ES-I3 (cell line): ENCODE data around the gene ZC3H18.

Experiments
- H3K36me3 ChIP-seq: 2 replicates; pipeline ENCODE4 v1.6.1; 2013; ENCODE audit warnings: mild to moderate bottlenecking, low read length, control low read depth, moderate library complexity; ENCODE audit not compliant: insufficient read depth
- H3K4me1 ChIP-seq: 2 replicates; pipeline ENCODE4 v1.6.1; 2013; ENCODE audit warnings: mild to moderate bottlenecking, control low read depth, low read length; ENCODE audit not compliant: insufficient read depth
- H3K9ac ChIP-seq: 2 replicates; pipeline ENCODE4 v1.6.1; 2013; ENCODE audit warnings: low read depth, mild to moderate bottlenecking, low read length, moderate library complexity
- H3K9me3 ChIP-seq: 2 replicates; pipeline ENCODE4 v1.6.1; 2013; ENCODE audit warnings: mild to moderate bottlenecking, low read length, moderate library complexity; ENCODE audit not compliant: control insufficient read depth, insufficient read depth

The ZC3H18 gene

DNA sequence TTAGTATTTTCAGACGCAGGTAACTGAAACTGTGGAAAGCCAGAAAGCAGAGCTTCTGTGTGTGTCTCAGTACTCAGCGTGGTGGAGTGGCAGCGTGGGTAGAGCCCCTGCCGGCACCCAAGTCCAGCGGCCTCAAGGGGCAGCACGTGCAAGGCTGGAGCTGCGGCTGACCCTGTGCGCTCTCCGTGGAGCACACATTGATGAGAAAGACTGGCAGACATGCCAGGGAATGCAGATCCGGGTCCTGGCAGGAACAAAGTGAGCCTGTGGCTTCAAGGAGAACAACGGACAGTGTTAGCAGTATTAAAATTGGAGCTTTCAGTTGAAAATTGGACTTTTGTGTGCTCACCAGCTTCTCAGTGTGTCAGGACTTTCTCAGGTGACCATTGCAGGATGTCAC, 23.3 kb downstream of the ZC3H18 start:
- Histone ChIP-seq H3K9ac (no peak overlapping the region), H3K36me3 (peaks cover 10% of the 10 kb centered on the region), H3K9me3 (no peaks in the 10 kb centered on the region), H3K4me1 (no peaks in the 10 kb centered on the region)

- Histone ChIP-seq H3K4me1 (no peaks in the 10 kb centered on the region), H3K9me3 (no peaks in the 10 kb centered on the region), H3K36me3 (peaks cover 9% of the 10 kb centered on the region), H3K9ac (no peak overlapping the region)
These were observed 23.7 kb downstream of the ZC3H18 start for GRCh38 chr16:88593910-88594309.

DNA sequence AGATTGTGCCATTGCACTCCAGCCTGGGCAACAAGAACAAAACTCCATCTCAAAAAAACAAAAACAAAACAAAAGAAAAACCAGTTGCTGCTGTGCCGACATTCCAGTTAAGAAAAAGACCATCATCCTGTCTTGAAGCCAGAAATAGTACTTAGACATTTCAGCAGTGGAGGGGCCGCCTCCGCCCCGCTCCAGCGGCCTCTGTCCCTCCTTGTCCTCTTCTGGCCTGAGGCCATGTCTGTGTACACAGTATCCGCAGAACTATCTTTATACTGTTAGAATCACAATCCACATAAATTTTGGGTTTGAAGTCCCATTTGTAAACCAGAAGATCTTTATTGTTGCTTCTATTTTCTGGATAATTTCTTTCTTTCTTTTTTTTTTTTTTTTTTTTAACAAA, 24.9 kb downstream of the ZC3H18 start:
- H3K36me3 ChIP-seq: peaks cover 12% of the 10 kb centered on the region; the same call in 1 of the 2 replicates
- H3K9ac ChIP-seq: no peak overlapping the region
- H3K9me3 ChIP-seq: no peaks in the 10 kb centered on the region
- no peaks in the 10 kb centered on the region for H3K4me1 ChIP-seq

GRCh38 chr16:88595921-88596320, 25.7 kb downstream of the ZC3H18 start:
- H3K9ac ChIP-seq: no peak overlapping the region
- no peaks in the 10 kb centered on the region for H3K4me1 ChIP-seq
- H3K36me3 ChIP-seq: peaks cover 17% of the 10 kb centered on the region

DNA sequence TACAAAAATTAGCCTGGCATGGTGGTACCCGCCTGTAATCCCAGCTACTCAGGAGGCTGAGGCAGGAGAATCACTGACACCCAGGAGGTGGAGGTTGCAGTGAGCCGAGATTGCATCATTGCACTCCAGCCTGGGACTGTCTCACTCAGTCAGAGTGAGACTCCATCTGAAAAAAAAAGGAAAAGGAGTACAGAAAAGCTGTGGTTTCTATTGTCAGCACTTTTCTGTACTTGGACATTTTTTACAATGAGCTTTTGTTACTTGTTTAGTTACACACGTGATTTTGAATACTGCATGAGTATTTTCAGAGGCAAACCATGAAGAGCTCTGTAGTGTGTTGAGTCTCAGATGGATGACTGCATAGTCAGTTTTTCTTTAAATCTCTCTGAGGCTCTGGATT, 26.3 kb downstream of the ZC3H18 start:
- H3K9me3 ChIP-seq: no peaks in the 10 kb centered on the region
- H3K9ac ChIP-seq: no peak overlapping the region
- peaks cover 19% of the 10 kb centered on the region for H3K36me3 ChIP-seq
- H3K4me1 ChIP-seq: no peaks in the 10 kb centered on the region

More at GRCh38 chr16:88595921-88596320, 25.7 kb downstream of the ZC3H18 start:
- no peaks in the 10 kb centered on the region for H3K9me3 ChIP-seq

DNA sequence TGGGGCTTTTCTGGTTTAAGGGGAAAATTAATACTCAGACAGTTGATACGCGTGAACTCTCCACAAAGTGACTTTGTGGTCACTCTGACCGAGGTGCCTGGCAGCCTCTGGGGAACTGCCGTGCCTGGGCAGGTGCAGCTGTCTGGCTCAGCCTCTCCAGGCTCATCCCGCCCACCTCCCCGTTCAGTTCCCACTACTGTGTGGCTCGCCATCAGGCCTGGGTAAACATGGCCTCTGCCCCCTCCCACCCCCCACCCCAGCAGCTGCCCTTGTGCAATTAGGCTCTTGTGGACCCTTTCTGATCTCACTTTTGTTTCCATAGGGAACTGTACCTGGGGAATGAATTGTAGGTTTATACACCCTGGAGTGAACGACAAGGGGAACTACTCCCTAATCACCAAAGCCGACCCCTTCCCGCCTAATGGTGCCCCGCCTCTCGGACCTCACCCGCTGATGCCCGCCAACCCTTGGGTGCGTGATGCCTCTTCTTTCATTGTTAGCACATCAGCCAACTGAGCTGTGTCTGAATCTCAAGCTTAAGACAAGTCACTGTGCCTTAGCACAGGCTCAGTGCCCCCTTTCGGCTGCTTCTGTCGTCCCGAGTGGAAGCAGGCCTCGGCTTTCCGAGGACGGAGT, 27.8 kb downstream of the ZC3H18 start:
- H3K9ac ChIP-seq: no peak overlapping the region
- H3K9me3 ChIP-seq: no peaks in the 10 kb centered on the region
- H3K36me3 ChIP-seq: peaks cover 19% of the 10 kb centered on the region
- H3K4me1 ChIP-seq: no peaks in the 10 kb centered on the region

- H3K9me3 ChIP-seq: no peaks in the 10 kb centered on the region
- no peaks in the 10 kb centered on the region for H3K4me1 ChIP-seq
- H3K9ac ChIP-seq: no peak overlapping the region
- H3K36me3 ChIP-seq: peaks cover 19% of the 10 kb centered on the region
These were observed 29.0 kb downstream of the ZC3H18 start for GRCh38 chr16:88599092-88599733.

DNA sequence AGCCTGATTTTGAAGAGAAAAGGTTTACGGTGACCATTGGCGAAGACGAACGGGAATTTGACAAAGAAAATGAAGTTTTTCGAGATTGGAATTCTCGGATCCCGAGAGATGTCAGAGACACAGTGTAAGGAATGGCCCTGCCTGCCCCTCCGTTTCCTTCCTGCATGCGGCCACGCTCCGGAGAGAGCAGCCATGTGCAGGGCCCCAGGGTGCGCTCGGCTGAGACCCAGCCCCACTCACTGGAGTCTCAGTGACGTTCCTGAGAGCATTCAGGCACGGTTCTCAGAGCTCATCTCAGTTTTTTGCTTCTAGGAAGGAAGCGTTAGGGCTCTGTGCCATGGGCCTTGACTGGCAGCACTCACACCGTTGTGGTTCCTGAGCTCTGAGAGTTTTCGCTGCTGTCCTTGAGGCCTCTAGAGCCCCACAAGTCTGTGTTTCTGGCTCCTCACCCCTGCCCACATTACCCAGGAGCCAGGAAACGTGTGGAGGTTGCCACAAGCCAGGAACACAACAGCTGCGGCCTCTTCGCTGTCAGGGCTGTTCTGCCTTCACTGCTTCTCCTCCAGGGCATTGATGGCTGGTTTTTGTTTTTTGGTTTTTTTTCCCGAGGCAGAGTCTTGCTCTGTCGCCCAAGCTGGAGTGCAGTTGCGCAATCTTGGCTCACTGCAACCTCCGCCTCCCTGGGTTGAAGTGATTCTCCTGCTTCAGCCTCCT, 29.8 kb downstream of the ZC3H18 start:
- Histone ChIP-seq H3K9ac (no peak overlapping the region), H3K36me3 (peaks cover 19% of the 10 kb centered on the region)

DNA sequence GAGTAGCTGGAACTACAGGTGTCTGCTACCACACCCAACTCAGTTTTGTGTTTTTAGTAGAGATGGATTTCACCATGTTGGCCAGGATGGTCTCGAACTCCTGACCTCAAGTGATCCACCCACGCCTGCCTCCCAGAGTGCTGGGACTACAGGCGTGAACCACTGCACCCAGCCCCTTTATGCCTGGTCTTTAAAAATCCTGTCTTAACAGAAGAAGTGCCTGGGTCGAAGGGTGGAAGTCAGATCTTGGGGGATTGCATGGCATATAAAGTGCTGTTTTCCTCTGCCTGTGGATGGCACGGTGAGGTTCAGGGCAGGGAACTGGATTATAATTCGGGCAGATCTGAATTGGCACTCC, 30.3 kb downstream of the ZC3H18 start:
- Histone ChIP-seq H3K36me3 (peaks cover 19% of the 10 kb centered on the region), H3K9me3 (no peaks in the 10 kb centered on the region), H3K9ac (no peak overlapping the region), H3K4me1 (no peaks in the 10 kb centered on the region)

More for the DNA sequence above, 29.8 kb downstream of the ZC3H18 start:
- Histone ChIP-seq H3K9me3 (no peaks in the 10 kb centered on the region), H3K4me1 (no peaks in the 10 kb centered on the region)

- Histone ChIP-seq H3K4me1 (no peaks in the 10 kb centered on the region), H3K36me3 (peaks cover 19% of the 10 kb centered on the region), H3K9ac (no peak overlapping the region), H3K9me3 (no peaks in the 10 kb centered on the region)
These were observed 31.3 kb downstream of the ZC3H18 start for GRCh38 chr16:88601313-88602036.

DNA sequence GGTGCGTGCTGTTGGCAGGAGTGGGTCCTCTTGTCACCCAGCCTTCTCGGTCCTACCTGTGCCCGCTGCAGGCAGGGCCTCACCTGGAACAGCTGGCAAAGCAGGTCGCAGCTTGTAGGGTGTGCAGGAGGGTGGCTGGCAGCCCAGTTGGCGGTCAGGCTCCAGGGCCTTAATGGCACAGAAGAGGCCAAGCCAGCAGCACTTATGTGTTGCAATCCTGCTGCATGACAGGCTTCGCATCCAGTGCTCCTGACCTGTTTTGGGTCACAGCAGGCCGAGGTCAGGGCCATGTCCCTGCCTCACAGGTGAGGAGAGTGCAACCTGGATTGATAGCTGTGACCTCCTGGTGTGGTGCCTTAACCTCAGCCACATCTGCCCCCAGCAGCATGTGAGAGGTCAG, 31.9 kb downstream of the ZC3H18 start:
- peaks cover 19% of the 10 kb centered on the region for H3K36me3 ChIP-seq
- H3K4me1 ChIP-seq: no peaks in the 10 kb centered on the region
- H3K9ac ChIP-seq: no peak overlapping the region

DNA sequence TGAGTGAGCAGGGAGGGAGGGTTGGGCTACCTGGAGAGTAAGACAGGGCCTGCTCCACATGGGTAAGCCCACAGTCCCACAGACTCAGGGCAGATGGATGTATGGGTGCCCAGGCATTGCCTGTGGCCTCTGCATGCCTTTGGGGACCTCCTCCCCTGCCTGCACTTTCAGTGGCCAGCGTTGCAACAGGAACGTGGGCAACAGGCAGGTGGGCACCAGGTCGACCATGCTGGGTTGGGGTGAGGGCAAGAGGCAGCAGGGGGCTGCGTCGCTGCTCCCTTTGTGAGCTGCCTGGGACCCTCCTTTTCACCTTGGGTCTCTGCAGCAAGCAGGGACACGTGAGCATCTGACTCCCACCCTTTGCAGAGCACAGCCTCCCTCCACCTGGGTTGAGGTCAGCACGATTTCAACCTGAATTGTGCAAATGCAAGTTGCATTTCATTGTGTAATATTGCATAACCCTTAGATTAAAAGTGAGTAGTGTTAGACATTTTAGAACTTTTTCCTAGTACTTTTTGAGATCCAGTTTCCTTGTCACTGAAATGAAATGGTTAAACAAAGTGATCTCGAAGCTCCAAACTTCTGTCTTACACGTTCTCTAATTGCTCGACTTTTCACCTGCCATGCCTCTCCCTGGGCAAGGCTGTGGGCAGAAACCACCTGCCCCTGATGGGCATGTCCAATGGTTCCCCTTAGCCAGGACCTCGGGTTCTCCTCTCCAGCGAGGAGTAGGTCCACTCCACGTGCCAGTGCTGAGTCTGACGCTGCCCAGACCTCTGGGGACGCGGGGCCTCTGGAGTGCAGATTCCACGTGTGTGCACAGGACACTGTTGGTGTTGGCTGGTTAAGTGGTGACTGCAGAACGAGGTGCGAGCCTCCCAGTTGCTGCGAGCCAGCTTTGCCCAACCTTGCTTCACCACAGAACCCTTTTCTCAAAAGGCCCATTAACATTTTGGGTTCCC, 35.3 kb downstream of the ZC3H18 start:
- Histone ChIP-seq H3K36me3 (peaks cover 6% of the 10 kb centered on the region; the same call in 1 of the 2 replicates), H3K9ac (no peak overlapping the region), H3K9me3 (no peaks in the 10 kb centered on the region), H3K4me1 (no peaks in the 10 kb centered on the region)

More for the DNA sequence above, 31.9 kb downstream of the ZC3H18 start:
- no peaks in the 10 kb centered on the region for H3K9me3 ChIP-seq

GRCh38 chr16:88606148-88606757, 36.0 kb downstream of the ZC3H18 start:
- no peak overlapping the region for H3K9ac ChIP-seq
- H3K4me1 ChIP-seq: 0 out of 2 replicates have a peak, but pooled peaks cover 5% of the 10 kb centered on the region
- H3K9me3 ChIP-seq: no peaks in the 10 kb centered on the region
- no peaks in the 10 kb centered on the region; the same call in 1 of the 2 replicates for H3K36me3 ChIP-seq
